H9 (cell line): ENCODE results near the gene CEP89. TPM values are rescaled to one million over a fixed set of nuclear protein-coding genes. Genes with fewer than 3 reads are reported as not detected.

ENCODE experiments used
- DNase-seq: peaks from one replicate; pipeline ENCODE4 v3.0.0-alpha.2; 2017
- H2AFZ ChIP-seq: one replicate; pipeline ENCODE4 v1.6.1; 2013; ENCODE audit warnings: mild to moderate bottlenecking, low read length, control low read depth, moderate library complexity
- H2AK5ac ChIP-seq: 2 replicates; pipeline ENCODE4 v1.6.1; 2013; ENCODE audit warnings: low read length, control low read depth, mixed read lengths; ENCODE audit not compliant: insufficient read length
- H2BK120ac ChIP-seq: one replicate; pipeline ENCODE4 v1.6.1; 2013; ENCODE audit warnings: low read depth, mild to moderate bottlenecking, low read length, control low read depth, inconsistent platforms; ENCODE audit not compliant: poor library complexity, severe bottlenecking
- H2BK12ac ChIP-seq: 2 replicates; pipeline ENCODE4 v1.6.1; 2013; ENCODE audit warnings: low read length, control low read depth, mixed read lengths, low read depth; ENCODE audit not compliant: insufficient read length
- H2BK15ac ChIP-seq: 2 replicates; pipeline ENCODE4 v1.6.1; 2013; ENCODE audit warnings: low read depth, low read length, control low read depth
- H2BK20ac ChIP-seq: one replicate; pipeline ENCODE4 v1.6.1; 2013; ENCODE audit warnings: low read depth, mild to moderate bottlenecking, low read length, control low read depth, inconsistent platforms; ENCODE audit not compliant: poor library complexity, severe bottlenecking
- H2BK5ac ChIP-seq: 2 replicates; pipeline ENCODE4 v1.6.1; 2013; ENCODE audit warnings: low read length, control low read depth, mixed read lengths; ENCODE audit not compliant: insufficient read length
- H3K14ac ChIP-seq: 2 replicates; pipeline ENCODE4 v1.6.1; 2013; ENCODE audit warnings: low read length, control low read depth; ENCODE audit not compliant: insufficient read depth
- H3K18ac ChIP-seq: 2 replicates; pipeline ENCODE4 v1.6.1; 2013; ENCODE audit warnings: low read depth, mild to moderate bottlenecking, mixed read lengths, low read length, control low read depth; ENCODE audit not compliant: insufficient read length
- H3K23ac ChIP-seq: 2 replicates; pipeline ENCODE4 v1.6.1; 2013; ENCODE audit warnings: low read length, control low read depth, mixed read lengths, low read depth; ENCODE audit not compliant: insufficient read length
- H3K23me2 ChIP-seq: 2 replicates; pipeline ENCODE4 v1.6.1; 2013; ENCODE audit warnings: low read depth, mild to moderate bottlenecking, mixed read lengths, low read length, control low read depth; ENCODE audit not compliant: insufficient read length, poor library complexity, severe bottlenecking
- H3K27ac ChIP-seq: 2 replicates; pipeline ENCODE4 v1.5.1; 2013; ENCODE audit warnings: low read length, control low read depth, mixed read lengths, low read depth; ENCODE audit not compliant: insufficient read length
- H3K27me3 ChIP-seq: 2 replicates; pipeline ENCODE4 v1.6.1; 2013; ENCODE audit warnings: low read length, control low read depth, inconsistent platforms; ENCODE audit not compliant: insufficient read depth
- H3K4ac ChIP-seq: 2 replicates; pipeline ENCODE4 v1.6.1; 2013; ENCODE audit warnings: low read depth, mild to moderate bottlenecking, control low read depth, inconsistent platforms, low read length, moderate library complexity
- H3K4me1 ChIP-seq: 2 replicates; pipeline ENCODE4 v1.6.1; 2013; ENCODE audit warnings: low read length, control low read depth, inconsistent platforms; ENCODE audit not compliant: insufficient read depth
- H3K4me2 ChIP-seq: 2 replicates; pipeline ENCODE4 v1.6.1; 2013; ENCODE audit warnings: low read length, control low read depth, mixed read lengths; ENCODE audit not compliant: insufficient read length, insufficient read depth
- H3K56ac ChIP-seq: 2 replicates; pipeline ENCODE4 v1.6.1; 2013; ENCODE audit warnings: low read depth, mild to moderate bottlenecking, mixed read lengths, low read length, control low read depth; ENCODE audit not compliant: insufficient read length
- H3K79me1 ChIP-seq: 2 replicates; pipeline ENCODE4 v1.6.1; 2013; ENCODE audit warnings: low read depth, mild to moderate bottlenecking, moderate library complexity, low read length, control low read depth, inconsistent platforms; ENCODE audit not compliant: insufficient read depth, poor library complexity, severe bottlenecking
- H3K79me2 ChIP-seq: 2 replicates; pipeline ENCODE4 v1.6.1; 2013; ENCODE audit warnings: low read length, control low read depth, inconsistent platforms; ENCODE audit not compliant: insufficient read depth
- H3K9ac ChIP-seq: 2 replicates; pipeline ENCODE4 v1.6.1; 2013; ENCODE audit warnings: low read length, control low read depth, mixed read lengths; ENCODE audit not compliant: insufficient read length; ENCODE audit errors: extremely low read depth
- H3K9me3 ChIP-seq: one replicate; pipeline ENCODE4 v1.6.1; 2013; ENCODE audit warnings: low read depth, low read length, inconsistent platforms; ENCODE audit not compliant: control insufficient read depth
- H3T11ph ChIP-seq: one replicate; pipeline ENCODE4 v1.6.1; 2013; ENCODE audit warnings: mild to moderate bottlenecking, low read length, control low read depth, inconsistent platforms
- H4K20me1 ChIP-seq: one replicate; pipeline ENCODE4 v1.6.1; 2013; ENCODE audit not compliant: control insufficient read depth, insufficient read length, insufficient read depth
- H4K5ac ChIP-seq: 2 replicates; pipeline ENCODE4 v1.6.1; 2013; ENCODE audit warnings: low read depth, mild to moderate bottlenecking, mixed read lengths, low read length, control low read depth; ENCODE audit not compliant: insufficient read length
- H4K8ac ChIP-seq: replicated peaks from 2 replicates; pipeline ENCODE4 v1.6.1; 2013; ENCODE audit warnings: low read length, control low read depth, mixed read lengths, low read depth; ENCODE audit not compliant: insufficient read length
- H4K91ac ChIP-seq: 2 replicates; pipeline ENCODE4 v1.6.1; 2013; ENCODE audit warnings: low read depth, mild to moderate bottlenecking, moderate library complexity, mixed read lengths, low read length, control low read depth; ENCODE audit not compliant: insufficient read length
- H3K27ac Mint-ChIP-seq, 3 experiments: 2 replicates in 2 of 3; 3 replicates in 1 of 3; pipeline ENCODE4 v1.8.0; 2020 to 2021; ENCODE audit warnings: mixed read lengths in 3 of 3, mild to moderate bottlenecking in 1 of 3, moderate library complexity in 1 of 3
- H3K27me3 Mint-ChIP-seq: 2 replicates; pipeline ENCODE4 v1.8.0; 2021; ENCODE audit warnings: low read depth, mild to moderate bottlenecking, moderate library complexity, mixed read lengths
- H3K36me3 Mint-ChIP-seq, 3 experiments: 2 replicates in 2 of 3; 3 replicates in 1 of 3; pipeline ENCODE4 v1.8.0; 2020 to 2021; ENCODE audit warnings: low read depth in 3 of 3, mixed read lengths in 3 of 3; ENCODE audit not compliant: insufficient read depth in 1 of 3
- H3K4me1 Mint-ChIP-seq, 2 experiments: 2 replicates each; pipeline ENCODE4 v1.8.0; 2020; ENCODE audit warnings: mixed read lengths in 2 of 2
- H3K4me3 Mint-ChIP-seq, 2 experiments: 2 replicates in 1 of 2; 3 replicates in 1 of 2; pipeline ENCODE4 v1.8.0; 2020 to 2021; ENCODE audit warnings: mild to moderate bottlenecking in 2 of 2, mixed read lengths in 2 of 2, moderate library complexity in 1 of 2
- H3K9me3 Mint-ChIP-seq, 2 experiments: 2 replicates in 1 of 2; 3 replicates in 1 of 2; pipeline ENCODE4 v1.8.0; 2020; ENCODE audit warnings: mild to moderate bottlenecking in 2 of 2, mixed read lengths in 2 of 2, moderate library complexity in 1 of 2
- CTCF ChIP-seq: fragments of 200-600 bp; sonication (generic); conservative IDR thresholded peaks from 3 replicates; pipeline ENCODE4 v1.8.0; 2021; ENCODE audit warnings: antibody characterized with exemption, mild to moderate bottlenecking
- WGBS: extraction: QIAGEN DNeasy Blood & Tissue Kit; methylation state at CpG from one replicate; pipeline ENCODE4 v1.1.7; 2013; ENCODE audit warnings: missing lambda C conversion rate, low lambda C conversion rate, mixed read lengths; ENCODE audit not compliant: insufficient read length; ENCODE audit errors: extremely low coverage; 5-methylcytosine and 5-hydroxymethylcytosine counted together
- total RNA-seq: library from RNA; stranded (reverse); gene quantifications from 2 replicates; pipeline ENCODE4 v1.2.1, GENCODE V29; 2021

CEP89 gene
- total RNA-seq, 1 experiment from 2014 or later, result 22.1 TPM

DNA sequence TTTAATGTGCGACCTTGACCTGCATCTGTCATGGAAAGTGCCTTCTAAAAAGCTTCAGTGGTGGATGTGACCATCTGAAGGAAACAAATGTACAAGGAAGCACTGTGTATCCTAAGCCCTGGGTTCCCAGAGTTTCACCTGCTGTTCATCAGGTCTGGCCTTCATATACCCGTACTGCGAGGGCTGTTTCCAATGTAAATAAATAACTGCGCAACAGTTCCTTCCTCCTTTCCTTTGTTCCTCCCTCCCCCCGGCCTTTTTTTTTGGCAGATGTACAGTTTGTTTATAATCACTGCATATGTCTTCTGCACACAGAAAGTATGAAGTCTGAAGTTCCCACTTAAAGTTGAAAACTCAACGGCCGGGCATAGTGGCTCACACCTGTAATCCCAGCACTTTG, 5.5 kb upstream of the CEP89 start:
- H3K9me3 Mint-ChIP-seq, result no peaks in the 10 kb centered on the region
- Histone ChIP-seq H3K56ac (no peak overlapping the region), H2AFZ (no peak overlapping the region), H4K8ac (no peak overlapping the region), H4K91ac (no peak overlapping the region), H3K79me2 (no peaks in the 10 kb centered on the region), H2AK5ac (no peak overlapping the region), H3T11ph (no peak overlapping the region), H3K23ac (no peak overlapping the region), H4K20me1 (no peaks in the 10 kb centered on the region), H2BK12ac (no peak overlapping the region), H3K9ac (no peak overlapping the region), H2BK15ac (no peak overlapping the region), H3K4me1 (no peaks in the 10 kb centered on the region), H2BK120ac (no peak overlapping the region), H3K79me1 (no peaks in the 10 kb centered on the region), H3K18ac (no peak overlapping the region), H3K4me2 (no peak overlapping the region), H2BK5ac (no peak overlapping the region), H3K27me3 (no peaks in the 10 kb centered on the region), H4K5ac (no peak overlapping the region), H3K27ac (no peak overlapping the region), H3K14ac (no peak overlapping the region), H3K4ac (no peak overlapping the region), H3K9me3 (no peaks in the 10 kb centered on the region), H3K23me2 (peaks cover under 1% of the 10 kb centered on the region), H2BK20ac (no peak overlapping the region)
- no peak for TF ChIP-seq CTCF
- H3K27me3 Mint-ChIP-seq, result no peaks in the 10 kb centered on the region
- WGBS, result no CpG with 5 or more reads among the region's 7 CpGs
- peaks cover 7 to 54% (median 33%) of the 10 kb centered on the region in 3 experiments; a peak in 6 of 7 replicates for H3K36me3 Mint-ChIP-seq
- H3K4me1 Mint-ChIP-seq, result peaks cover 0 to 3% of the 10 kb centered on the region in 2 experiments; a peak in 1 of 4 replicates
- no peak for DNase-seq
- H3K27ac Mint-ChIP-seq, result no peak overlapping the region
- no peak overlapping the region; a peak in 1 of 5 replicates for H3K4me3 Mint-ChIP-seq
